ENCODE measurements around the gene STRN3. TPM values are rescaled to one million over a fixed set of nuclear protein-coding genes. Genes with fewer than 3 reads are reported as not detected.

STRN3 gene
- total and polyA plus RNA-seq, 7 donors, result 13.9 to 79.7 (median 64.9) TPM

DNA sequence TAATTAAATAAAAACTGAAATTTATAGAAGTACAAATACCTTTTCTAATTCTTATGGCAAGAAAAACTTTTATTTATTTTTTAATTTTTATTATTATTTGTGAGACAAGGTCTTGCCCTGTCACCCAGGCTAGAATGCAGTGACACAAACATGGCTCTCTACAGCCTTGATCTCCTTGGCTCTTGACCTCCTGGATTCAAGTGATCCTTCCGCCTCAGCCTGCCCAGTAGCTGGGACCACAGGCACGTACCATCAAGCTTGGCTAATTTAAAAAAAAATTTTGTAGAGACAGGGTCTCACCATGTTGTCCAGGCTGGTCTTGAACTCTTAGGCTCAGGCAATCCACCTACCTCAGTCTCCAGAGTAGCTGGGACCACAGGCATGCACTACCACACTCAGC lies 104.4 kb downstream of the STRN3 start:
- no peak for DNase-seq
- Histone ChIP-seq H3K27ac (no peak overlapping the region), H3K9me3 (no peaks in the 10 kb centered on the region), H3K4me1 (peaks cover 0 to 5% (median 0%) of the 10 kb centered on the region in 4 donors), H3K36me3 (peaks cover 0 to 14% (median 0%) of the 10 kb centered on the region in 4 donors), H3K27me3 (no peaks in the 10 kb centered on the region), H3K4me3 (no peak overlapping the region)
- TF ChIP-seq POLR2AphosphoS5 (IDR thresholded peaks at IDR 0.05), result no peak
- TF ChIP-seq, protein P1, sequence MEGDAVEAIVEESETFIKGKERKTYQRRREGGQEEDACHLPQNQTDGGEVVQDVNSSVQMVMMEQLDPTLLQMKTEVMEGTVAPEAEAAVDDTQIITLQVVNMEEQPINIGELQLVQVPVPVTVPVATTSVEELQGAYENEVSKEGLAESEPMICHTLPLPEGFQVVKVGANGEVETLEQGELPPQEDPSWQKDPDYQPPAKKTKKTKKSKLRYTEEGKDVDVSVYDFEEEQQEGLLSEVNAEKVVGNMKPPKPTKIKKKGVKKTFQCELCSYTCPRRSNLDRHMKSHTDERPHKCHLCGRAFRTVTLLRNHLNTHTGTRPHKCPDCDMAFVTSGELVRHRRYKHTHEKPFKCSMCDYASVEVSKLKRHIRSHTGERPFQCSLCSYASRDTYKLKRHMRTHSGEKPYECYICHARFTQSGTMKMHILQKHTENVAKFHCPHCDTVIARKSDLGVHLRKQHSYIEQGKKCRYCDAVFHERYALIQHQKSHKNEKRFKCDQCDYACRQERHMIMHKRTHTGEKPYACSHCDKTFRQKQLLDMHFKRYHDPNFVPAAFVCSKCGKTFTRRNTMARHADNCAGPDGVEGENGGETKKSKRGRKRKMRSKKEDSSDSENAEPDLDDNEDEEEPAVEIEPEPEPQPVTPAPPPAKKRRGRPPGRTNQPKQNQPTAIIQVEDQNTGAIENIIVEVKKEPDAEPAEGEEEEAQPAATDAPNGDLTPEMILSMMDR (IDR thresholded peaks at IDR 0.05), result no peak
- TF ChIP-seq POLR2A (IDR thresholded peaks at IDR 0.05), result no peak
- TF ChIP-seq EP300 (IDR thresholded peaks at IDR 0.05), result no peak
- intact Hi-C loops (cut with DNase I), result no loop called here
- 93 to 97% methylated on average over 2 of the region's 2 CpGs for WGBS, 2 donors

DNA sequence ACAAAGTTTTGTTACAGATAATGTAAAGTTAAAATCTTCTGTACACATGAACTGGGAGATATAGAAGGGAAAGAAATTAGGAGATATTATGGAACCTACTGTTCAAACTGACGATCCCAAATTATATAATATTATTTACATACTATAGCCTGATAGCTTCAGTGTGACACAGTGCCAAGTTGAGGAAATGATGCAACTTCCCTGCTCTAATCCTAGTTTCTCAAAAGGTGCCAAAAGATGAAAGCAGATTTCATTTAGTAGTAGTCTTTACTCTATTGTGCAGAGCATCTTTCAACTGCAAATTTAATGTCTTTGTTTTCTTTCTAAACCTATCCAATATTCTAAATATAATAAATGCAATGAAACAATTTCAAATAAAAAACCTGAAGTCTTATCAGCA lies 104.9 kb downstream of the STRN3 start:
- 40 to 50% methylated on average over 1 of the region's 1 CpG for WGBS, 2 donors
- H3K4me1 ChIP-seq, result peaks cover 0 to 5% (median 0%) of the 10 kb centered on the region in 4 donors
- peaks cover 0 to 14% (median 0%) of the 10 kb centered on the region in 4 donors for H3K36me3 ChIP-seq
- no peaks in the 10 kb centered on the region for H3K27me3 ChIP-seq
- intact Hi-C loops (cut with DNase I), result no loop called here
- no peaks in the 10 kb centered on the region for H3K9me3 ChIP-seq
- no peak for DNase-seq
- TF ChIP-seq POLR2A (IDR thresholded peaks at IDR 0.05), result no peak
- no peak overlapping the region for H3K4me3 ChIP-seq
- H3K27ac ChIP-seq, result no peak overlapping the region

DNA sequence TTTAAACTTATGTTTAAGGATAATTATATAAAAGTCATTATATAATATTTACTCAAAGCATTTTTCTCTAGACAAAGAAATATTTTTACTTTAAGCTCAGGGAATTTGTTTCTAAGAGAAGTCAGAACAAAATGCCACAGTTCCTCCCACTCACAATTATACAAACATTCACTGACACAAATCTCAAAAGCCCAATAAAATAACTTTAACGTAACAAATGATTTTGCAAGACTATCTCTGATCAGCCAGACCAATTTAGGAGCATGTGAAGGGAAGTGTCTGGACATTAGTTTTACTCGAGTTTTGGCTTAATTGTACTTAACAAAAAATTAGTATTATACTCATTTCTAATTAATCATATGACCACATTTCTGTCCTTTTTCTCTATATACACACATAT lies 110.6 kb downstream of the STRN3 start:
- WGBS, 2 donors, result 77 to 83% methylated on average over 2 of the region's 2 CpGs
- no peak for TF ChIP-seq POLR2A (IDR thresholded peaks at IDR 0.05)
- TF ChIP-seq EP300 (IDR thresholded peaks at IDR 0.05), result no peak
- TF ChIP-seq, protein P1 (IDR thresholded peaks at IDR 0.05), result no peak
- TF ChIP-seq POLR2AphosphoS5 (IDR thresholded peaks at IDR 0.05), result no peak
- peaks cover 0 to 16% (median 13%) of the 10 kb centered on the region in 4 donors for H3K36me3 ChIP-seq
- H3K4me3 ChIP-seq, result no peak overlapping the region
- H3K27ac ChIP-seq, result no peak overlapping the region
- intact Hi-C loops (cut with DNase I), result no loop called here
- H3K4me1 ChIP-seq, result peaks cover 0 to 11% (median 7%) of the 10 kb centered on the region in 4 donors
- no peaks in the 10 kb centered on the region for H3K27me3 ChIP-seq
- no peaks in the 10 kb centered on the region for H3K9me3 ChIP-seq
- no peak for DNase-seq

DNA sequence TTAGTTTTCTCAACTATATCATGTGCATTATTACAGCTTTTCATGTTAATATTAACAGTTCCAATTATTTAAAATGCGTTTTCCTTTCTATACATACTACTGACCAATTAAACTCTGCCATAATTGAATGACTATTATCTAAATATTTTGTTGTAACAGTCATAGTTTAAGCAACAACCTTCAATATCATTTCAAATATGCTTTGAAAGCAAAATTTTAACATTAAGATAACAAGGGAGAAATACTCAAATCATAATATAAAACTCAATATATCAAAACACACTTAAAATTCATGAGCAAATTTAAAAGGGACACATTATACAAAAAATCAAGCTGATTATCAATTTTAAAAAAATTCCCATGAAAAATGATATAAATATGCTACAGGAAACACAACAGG lies 111.4 kb downstream of the STRN3 start:
- intact Hi-C loops (cut with DNase I), result no loop called here
- Histone ChIP-seq H3K27me3 (no peaks in the 10 kb centered on the region), H3K36me3 (peaks cover 0 to 23% (median 14%) of the 10 kb centered on the region in 4 donors), H3K4me3 (no peak overlapping the region), H3K9me3 (no peaks in the 10 kb centered on the region), H3K4me1 (peaks cover 0 to 11% (median 7%) of the 10 kb centered on the region in 4 donors), H3K27ac (no peak overlapping the region)
- no peak for TF ChIP-seq EP300 (IDR thresholded peaks at IDR 0.05)
- no peak for TF ChIP-seq POLR2AphosphoS5 (IDR thresholded peaks at IDR 0.05)
- TF ChIP-seq POLR2A (IDR thresholded peaks at IDR 0.05), result no peak
- TF ChIP-seq, protein P1 (IDR thresholded peaks at IDR 0.05), result no peak
- no peak for DNase-seq
- 92 to 96% methylated on average over 1 of the region's 1 CpG for WGBS, 2 donors

DNA sequence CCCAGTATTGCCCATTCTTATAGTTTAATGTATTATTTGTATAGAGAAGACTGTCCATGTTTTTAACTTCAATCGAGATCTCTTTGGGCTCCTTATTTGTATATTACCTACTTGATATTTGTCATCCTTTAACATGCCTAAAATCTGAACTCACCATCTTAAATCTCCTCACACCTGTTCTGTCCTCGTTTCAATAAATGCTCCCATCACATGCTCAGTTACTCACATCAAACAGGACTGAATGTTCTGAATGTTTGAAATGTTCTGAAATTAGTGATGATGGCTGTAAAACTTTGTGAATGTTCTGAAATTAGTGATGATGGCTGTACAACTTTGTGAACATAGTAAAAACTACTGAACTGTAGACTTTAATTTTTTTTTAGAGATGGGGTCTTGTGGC lies 117.4 kb downstream of the STRN3 start:
- peaks cover 0 to 68% (median 28%) of the 10 kb centered on the region in 4 donors for H3K36me3 ChIP-seq
- no peaks in the 10 kb centered on the region for H3K9me3 ChIP-seq
- no peak for DNase-seq
- H3K27me3 ChIP-seq, result no peaks in the 10 kb centered on the region
- no peak overlapping the region for H3K27ac ChIP-seq
- TF ChIP-seq POLR2AphosphoS5 (IDR thresholded peaks at IDR 0.05) (no peak), POLR2A (IDR thresholded peaks at IDR 0.05) (no peak), EP300 (IDR thresholded peaks at IDR 0.05) (no peak)
- TF ChIP-seq, protein P1 (IDR thresholded peaks at IDR 0.05), result no peak
- WGBS, 2 donors, result 70 to 87% methylated on average over 2 of the region's 2 CpGs
- intact Hi-C loops (cut with DNase I), result no loop called here
- H3K4me3 ChIP-seq, result no peak overlapping the region
- H3K4me1 ChIP-seq, result no peaks in the 10 kb centered on the region

Measured in sigmoid colon (tissue), 7 donors.